SK-MEL-5 (cell line): ENCODE data around the gene PCDH15. TPM values are rescaled to one million over a fixed set of nuclear protein-coding genes. Genes with fewer than 3 reads are reported as not detected.

Experiments
- DNase-seq: peaks from one replicate; pipeline ENCODE4 v3.0.0-alpha.2; 2016; ENCODE audit warnings: low read depth, low spot score
- in situ Hi-C: cut with HindIII; loops from 2 replicates; pipeline ENCODE4 v1.10.0; 2016; ENCODE audit warnings: low sequenced_read_pairs, high pct_unique_total_duplicates, low pct_unique_long_range_greater_than_20kb
- polyA plus RNA-seq, 2 experiments: library from polyadenylated mRNA; depleted of rRNA; stranded (reverse); fragments of >200 nt; gene quantifications; 2 replicates each; pipeline ENCODE4 v1.2.3, GENCODE V29; 2015
- total RNA-seq: library from RNA; depleted of rRNA; stranded (reverse); fragments of >200 nt; shearing (Covaris generic); gene quantifications from 2 replicates; pipeline ENCODE4 v1.2.3, GENCODE V29; 2014; rRNA removed

Gene PCDH15
- total RNA-seq = 0.24 and 0.34 TPM in 2 replicates
- 0.11 and 0.15 TPM in 2 replicates for polyA plus RNA-seq (2015; cell fraction: cytosol; rRNA removed)
- polyA plus RNA-seq (2015; cell fraction: nucleus; rRNA removed) = 0.27 TPM in 1 of 2 replicates, not detected in the other

GRCh38 chr10:54800741-54801421 is at the start of gene PCDH15:
Gene PCDH15, minus strand, starts transcription at chr10:54801231. Its CDS starts 136,969 bp downstream, at chr10:54664262.
- peak; percentile 50 for DNase-seq
- in situ Hi-C loops = no loop called here

- no peak for DNase-seq
- in situ Hi-C loops = no loop called here
These were observed 42.9 kb upstream of the PCDH15 start for GRCh38 chr10:54843932-54844331.

- in situ Hi-C loops = no loop called here
- DNase-seq = no peak
These were observed 42.1 kb upstream of the PCDH15 start for GRCh38 chr10:54843085-54843646.

GRCh38 chr10:54837479-54837878 is 36.4 kb upstream of the PCDH15 start:
- no peak for DNase-seq
- in situ Hi-C loops = no loop called here

- in situ Hi-C loops = no loop called here
- no peak for DNase-seq
These were observed 32.0 kb upstream of the PCDH15 start for GRCh38 chr10:54833029-54833428.

- no peak for DNase-seq
- in situ Hi-C loops = no loop called here
These were observed 26.0 kb upstream of the PCDH15 start for GRCh38 chr10:54826994-54827560.

- no peak for DNase-seq
- in situ Hi-C loops = no loop called here
These were observed 14.6 kb upstream of the PCDH15 start for GRCh38 chr10:54815583-54815982.

- no peak for DNase-seq
- in situ Hi-C loops = no loop called here
These were observed 7.3 kb upstream of the PCDH15 start for GRCh38 chr10:54808186-54808935.

GRCh38 chr10:54799506-54799905 is 1.5 kb downstream of the PCDH15 start:
- no peak for DNase-seq

GRCh38 chr10:54797636-54798321 is 3.3 kb downstream of the PCDH15 start:
- in situ Hi-C loops = no loop called here
- no peak for DNase-seq

More at GRCh38 chr10:54799506-54799905, 1.5 kb downstream of the PCDH15 start:
- in situ Hi-C loops = no loop called here

GRCh38 chr10:54796881-54797280 is 4.2 kb downstream of the PCDH15 start:
- in situ Hi-C loops = no loop called here
- peak; percentile 1 for DNase-seq

GRCh38 chr10:54776622-54777021 is 24.4 kb downstream of the PCDH15 start:
- in situ Hi-C loops = no loop called here

GRCh38 chr10:54772468-54773122 is 28.4 kb downstream of the PCDH15 start:
- DNase-seq = no peak
- in situ Hi-C loops = no loop called here

More at GRCh38 chr10:54776622-54777021, 24.4 kb downstream of the PCDH15 start:
- no peak for DNase-seq

GRCh38 chr10:54769051-54769450 is 32.0 kb downstream of the PCDH15 start:
- in situ Hi-C loops = no loop called here
- no peak for DNase-seq

- DNase-seq = no peak
- in situ Hi-C loops = no loop called here
These were observed 42.2 kb downstream of the PCDH15 start for GRCh38 chr10:54758791-54759190.

- in situ Hi-C loops = no loop called here
- no peak for DNase-seq
These were observed 51.4 kb downstream of the PCDH15 start for GRCh38 chr10:54749623-54750022.

GRCh38 chr10:54745436-54745835 is 55.6 kb downstream of the PCDH15 start:
- in situ Hi-C loops = no loop called here
- DNase-seq = no peak
